CD4-positive, alpha-beta T cell (primary cell): ENCODE data around the gene SRD5A3. TPM values are rescaled to one million over a fixed set of nuclear protein-coding genes. Genes with fewer than 3 reads are reported as not detected.
"Not testable (repeated sequence)": the region's sequence is repeated elsewhere in the genome, so short reads cannot be mapped to it uniquely, and the experiment has no call there.

Source experiments
- ATAC-seq: fragments of 200-7000 bp; cut with Tn5 transposase; one replicate; pipeline ENCODE4 v1.10.0; 2022; ENCODE audit warnings: mild to moderate bottlenecking; ENCODE audit not compliant: poor library complexity
- CTCF ChIA-PET: fragments of 350-600 bp; sonication (Branson Sonifier 250); formaldehyde crosslinking; loops from one replicate; lab custom pipeline; 2021; ENCODE audit warnings: antibody characterized with exemption, inconsistent platforms; lab: Charles Lee
- POLR2A ChIA-PET: fragments of 350-600 bp; sonication (Branson Sonifier 250); formaldehyde crosslinking; loops from one replicate; lab custom pipeline; 2021; ENCODE audit warnings: antibody characterized with exemption, inconsistent platforms; lab: Charles Lee
- DNase-seq, 14 experiments: peaks; one replicate each; pipeline ENCODE4 v3.0.0-alpha.2; 2013 to 2020; ENCODE audit warnings: mixed read lengths in 2 of 14
- H3K27ac ChIP-seq, 2 donors: one replicate each; pipeline versions ENCODE4 v1.5.1 to v1.7.0; 2013; ENCODE audit warnings: low read length in 2 of 2, low read depth in 1 of 2, mild to moderate bottlenecking in 1 of 2
- H3K27me3 ChIP-seq, 2 experiments: 1 replicate in 1 of 2; 2 replicates in 1 of 2; pipeline versions ENCODE4 v1.6.1 to v1.7.0; 2013; ENCODE audit warnings: low read length in 2 of 2, control low read depth in 1 of 2, mild to moderate bottlenecking in 1 of 2, moderate library complexity in 1 of 2; ENCODE audit not compliant: insufficient read depth in 2 of 2, control insufficient read depth in 1 of 2
- H3K36me3 ChIP-seq: one replicate; pipeline ENCODE4 v1.6.1; 2013; ENCODE audit warnings: low read length, control low read depth; ENCODE audit not compliant: insufficient read depth
- H3K4me1 ChIP-seq: one replicate; pipeline ENCODE4 v1.6.1; 2013; ENCODE audit warnings: low read length, control low read depth; ENCODE audit not compliant: insufficient read depth
- H3K4me3 ChIP-seq: one replicate; pipeline ENCODE4 v1.5.1; 2013; ENCODE audit warnings: mild to moderate bottlenecking, low read length, moderate library complexity
- H3K9me3 ChIP-seq, 2 experiments: 1 replicate in 1 of 2; 2 replicates in 1 of 2; pipeline versions ENCODE4 v1.6.1 to v1.7.0; 2013; ENCODE audit warnings: low read length in 2 of 2, mild to moderate bottlenecking in 2 of 2, control low read depth in 1 of 2, moderate library complexity in 1 of 2; ENCODE audit not compliant: control insufficient read depth in 1 of 2, insufficient read depth in 1 of 2
- H3K27ac Mint-ChIP-seq: one replicate; pipeline ENCODE4 v1.8.0; 2020; ENCODE audit warnings: mixed read lengths
- H3K27me3 Mint-ChIP-seq: one replicate; pipeline ENCODE4 v1.8.0; 2021; ENCODE audit warnings: mixed read lengths
- H3K36me3 Mint-ChIP-seq: one replicate; pipeline ENCODE4 v1.8.0; 2021; ENCODE audit warnings: low read depth, mixed read lengths
- H3K4me1 Mint-ChIP-seq: one replicate; pipeline ENCODE4 v1.8.0; 2021; ENCODE audit warnings: low read depth, mixed read lengths
- H3K4me3 Mint-ChIP-seq: one replicate; pipeline ENCODE4 v1.8.0; 2020; ENCODE audit warnings: mild to moderate bottlenecking, mixed read lengths
- H3K9me3 Mint-ChIP-seq: one replicate; pipeline ENCODE4 v1.8.0; 2020; ENCODE audit warnings: mixed read lengths
- CTCF ChIP-seq: fragments of 200-600 bp; IDR thresholded peaks from one replicate; pipeline ENCODE4 v1.8.0; 2022; ENCODE audit warnings: antibody characterized with exemption, mild to moderate bottlenecking
- intact Hi-C, 2 experiments: fragments of 100-400 bp; cut with DNase I in 1 of 2; cut with micrococcal nuclease in 1 of 2; formaldehyde crosslinking; loops; one replicate each; pipeline versions ENCODE4 v1.15.1 to v1.9.0; 2023 to 2025; cut with DNase I, micrococcal nuclease
- total RNA-seq, 174 experiments: library from RNA in 2 of 174; stranded (reverse) in 2 of 174; gene quantifications; one replicate each; pipeline ENCODE4 v1.2.3 and lab custom pipeline; 2021 to 2026

SRD5A3 gene
- total RNA-seq, 2 experiments from 2014 or later = 2.1 to 2.2 TPM

DNA sequence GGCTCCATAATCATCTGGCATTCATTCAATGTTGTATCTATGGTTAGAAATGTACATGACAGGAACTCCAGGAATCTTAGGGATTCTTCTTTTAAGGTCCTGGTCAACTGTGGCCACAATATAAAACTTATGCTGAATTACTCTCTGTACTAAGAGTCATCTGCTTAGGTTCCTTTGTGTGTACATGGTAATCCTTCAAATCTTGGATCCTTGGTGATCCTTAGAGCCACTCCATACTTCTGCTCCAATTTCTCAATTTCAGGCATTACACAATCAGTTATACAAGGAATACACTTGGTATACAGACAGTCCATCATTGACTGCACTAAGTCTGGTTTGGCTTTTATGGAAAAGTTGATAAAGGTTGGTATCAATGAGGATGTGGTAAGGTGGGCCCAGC lies 5.8 kb downstream of the SRD5A3 start:
- Mint-ChIP-seq H3K9me3 (peaks cover 4% of the 10 kb centered on the region), H3K4me3 (no peak overlapping the region), H3K27ac (no peak overlapping the region), H3K4me1 (peaks cover 12% of the 10 kb centered on the region), H3K27me3 (no peaks in the 10 kb centered on the region), H3K36me3 (no peaks in the 10 kb centered on the region)
- intact Hi-C loops = no loop called here
- ChIA-PET POLR2A (no interaction called here), CTCF (no interaction called here)
- no peak overlapping the region for H3K4me3 ChIP-seq
- peaks cover 8% of the 10 kb centered on the region for H3K4me1 ChIP-seq
- no peak for ATAC-seq
- H3K27me3 ChIP-seq = no peaks in the 10 kb centered on the region
- TF ChIP-seq CTCF = no peak
- H3K9me3 ChIP-seq = no peaks in the 10 kb centered on the region
- no peak for DNase-seq
- no peaks in the 10 kb centered on the region for H3K36me3 ChIP-seq
- H3K27ac ChIP-seq = no peak overlapping the region

GRCh38 chr4:55352726-55353125 lies 6.7 kb downstream of the SRD5A3 start:
- ATAC-seq = no peak
- TF ChIP-seq CTCF = no peak
- H3K4me3 ChIP-seq = no peak overlapping the region
- Mint-ChIP-seq H3K9me3 (peaks cover 4% of the 10 kb centered on the region), H3K4me1 (peaks cover 3% of the 10 kb centered on the region), H3K27ac (no peak overlapping the region), H3K4me3 (no peak overlapping the region), H3K36me3 (no peaks in the 10 kb centered on the region), H3K27me3 (no peaks in the 10 kb centered on the region)
- POLR2A ChIA-PET = no interaction called here
- no peak for DNase-seq
- no peaks in the 10 kb centered on the region for H3K4me1 ChIP-seq
- no peaks in the 10 kb centered on the region for H3K27me3 ChIP-seq
- no peaks in the 10 kb centered on the region for H3K36me3 ChIP-seq
- no peak overlapping the region for H3K27ac ChIP-seq
- intact Hi-C loops = no loop called here
- H3K9me3 ChIP-seq = no peaks in the 10 kb centered on the region
- CTCF ChIA-PET = no interaction called here

- H3K4me1 Mint-ChIP-seq, CTCF ChIA-PET, DNase-seq, H3K9me3 Mint-ChIP-seq, H3K4me3 Mint-ChIP-seq, POLR2A ChIA-PET, H3K27me3 ChIP-seq, H3K4me1 ChIP-seq, H3K27ac Mint-ChIP-seq, H3K27me3 Mint-ChIP-seq, H3K36me3 Mint-ChIP-seq, H3K9me3 ChIP-seq, H3K27ac ChIP-seq, intact Hi-C loops, ATAC-seq, H3K4me3 ChIP-seq, H3K36me3 ChIP-seq: not testable (repeated sequence)
These were observed 7.2 kb downstream of the SRD5A3 start for GRCh38 chr4:55353228-55353747.

DNA sequence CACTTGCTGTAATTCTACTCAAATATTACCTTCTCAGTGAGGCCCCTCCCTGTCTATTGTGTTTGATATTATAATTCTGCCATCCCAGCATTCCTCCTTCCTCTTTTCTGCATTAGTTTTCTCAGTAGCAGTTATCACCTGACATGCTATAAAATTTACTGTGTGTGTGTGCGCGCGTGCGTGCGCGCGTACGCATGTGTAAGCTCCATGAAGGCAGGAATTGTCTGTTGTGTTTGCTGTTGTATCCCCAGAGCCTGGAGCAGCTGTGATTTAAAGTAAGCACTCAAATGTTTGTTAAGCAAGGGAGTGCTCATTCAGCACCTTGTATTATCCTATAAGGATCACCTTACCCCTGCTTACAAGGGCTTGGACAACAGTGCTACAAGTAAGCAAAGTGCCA lies 8.6 kb downstream of the SRD5A3 start:
- H3K27ac Mint-ChIP-seq = no peak overlapping the region
- Histone ChIP-seq H3K4me1 (no peaks in the 10 kb centered on the region), H3K27ac (no peak overlapping the region), H3K4me3 (no peak overlapping the region), H3K9me3 (no peaks in the 10 kb centered on the region), H3K36me3 (no peaks in the 10 kb centered on the region), H3K27me3 (no peaks in the 10 kb centered on the region)
- H3K4me1 Mint-ChIP-seq = no peaks in the 10 kb centered on the region
- TF ChIP-seq CTCF = no peak
- ATAC-seq (no peak), DNase-seq (no peak)
- ChIA-PET CTCF (interaction anchor here (1.1 kb wide), 1 partner anchor 10 kb away, joined by 3 read pairs; no protein-coding TSS in a partner anchor), POLR2A (interaction anchor here (0.6 kb wide), 1 partner anchor 41 kb away, joined by 3 read pairs; the partner anchor contains the start of gene TMEM165)
- H3K27me3 Mint-ChIP-seq = no peaks in the 10 kb centered on the region
- intact Hi-C loops = no loop called here
- H3K9me3 Mint-ChIP-seq = peaks cover 4% of the 10 kb centered on the region
- H3K36me3 Mint-ChIP-seq = no peaks in the 10 kb centered on the region
- H3K4me3 Mint-ChIP-seq = no peak overlapping the region
